Activated T-cell treated with anti-CD3 and anti-CD28 coated beads, Interleukin-2, amount 50 U/mL, for 72 hours (primary cell): ENCODE results near the gene PML. TPM values are rescaled to one million over a fixed set of nuclear protein-coding genes. Genes with fewer than 3 reads are reported as not detected.
A peak's percentile ranks its signal among the peaks of the same experiment; 100 is the strongest.
"Not testable (repeated sequence)": the region's sequence is repeated elsewhere in the genome, so short reads cannot be mapped to it uniquely, and the experiment has no call there.

Source experiments
- ATAC-seq, 2 donors: fragments of 150-1000 bp; cut with Tn5 transposase; replicated peaks in 1 of 2; 2 replicates each; pipeline ENCODE4 v1.10.0; 2021; ENCODE audit warnings: moderate library complexity in 2 of 2, mild to moderate bottlenecking in 1 of 2
- DNase-seq, 2 donors: peaks; one replicate each; pipeline ENCODE4 v3.0.0; 2021 to 2022; ENCODE audit warnings: mixed read lengths in 1 of 2
- H3K27ac Mint-ChIP-seq: one replicate; pipeline ENCODE4 v1.8.0; 2022; ENCODE audit warnings: mild to moderate bottlenecking, moderate library complexity, mixed read lengths
- H3K27me3 Mint-ChIP-seq: one replicate; pipeline ENCODE4 v1.8.0; 2022; ENCODE audit warnings: low read depth, mixed read lengths
- H3K36me3 Mint-ChIP-seq, 2 donors: one replicate each; pipeline ENCODE4 v1.8.0; 2022; ENCODE audit warnings: mixed read lengths in 2 of 2, mild to moderate bottlenecking in 1 of 2; ENCODE audit not compliant: insufficient read depth in 2 of 2
- H3K4me1 Mint-ChIP-seq: one replicate; pipeline ENCODE4 v1.8.0; 2022; ENCODE audit warnings: low read depth, mixed read lengths
- H3K4me3 Mint-ChIP-seq, 2 donors: one replicate each; pipeline ENCODE4 v1.8.0; 2022; ENCODE audit warnings: mild to moderate bottlenecking in 2 of 2, mixed read lengths in 2 of 2, moderate library complexity in 2 of 2
- H3K9me3 Mint-ChIP-seq, 2 donors: one replicate each; pipeline ENCODE4 v1.8.0; 2022; ENCODE audit warnings: mixed read lengths in 2 of 2
- total RNA-seq, 2 donors: library from RNA; stranded (reverse); gene quantifications; one replicate each; pipeline ENCODE4 v1.2.3, GENCODE V29; 2022

The PML gene
- total RNA-seq, 2 donors from 2014 or later: 70.9 to 71.6 TPM

DNA sequence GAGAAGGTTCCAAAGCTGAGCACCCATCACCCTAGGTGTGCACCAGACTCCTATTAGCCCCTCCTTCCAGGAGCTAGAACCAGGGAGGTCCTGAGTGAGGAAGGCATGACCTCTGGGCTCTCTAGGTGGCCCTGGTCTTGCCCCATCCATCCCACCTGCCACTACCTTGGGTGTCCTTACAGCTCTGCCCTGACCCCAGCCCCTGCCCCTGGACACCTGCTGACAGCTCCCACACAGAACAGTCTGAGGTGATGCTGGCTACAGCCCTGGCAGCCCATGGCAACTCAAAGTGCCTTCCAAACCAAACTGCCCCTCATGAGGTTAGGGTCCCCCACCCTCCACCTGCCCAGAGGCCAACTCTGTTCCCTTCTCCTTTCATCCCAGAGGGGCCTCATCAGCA is 50.7 kb downstream of the PML start:
- Mint-ChIP-seq H3K36me3 (no peaks in the 10 kb centered on the region), H3K27me3 (no peaks in the 10 kb centered on the region), H3K9me3 (no peaks in the 10 kb centered on the region), H3K4me3 (no peak overlapping the region), H3K4me1 (peaks cover 7% of the 10 kb centered on the region), H3K27ac (no peak overlapping the region)
- ATAC-seq (no peak), DNase-seq (no peak)

DNA sequence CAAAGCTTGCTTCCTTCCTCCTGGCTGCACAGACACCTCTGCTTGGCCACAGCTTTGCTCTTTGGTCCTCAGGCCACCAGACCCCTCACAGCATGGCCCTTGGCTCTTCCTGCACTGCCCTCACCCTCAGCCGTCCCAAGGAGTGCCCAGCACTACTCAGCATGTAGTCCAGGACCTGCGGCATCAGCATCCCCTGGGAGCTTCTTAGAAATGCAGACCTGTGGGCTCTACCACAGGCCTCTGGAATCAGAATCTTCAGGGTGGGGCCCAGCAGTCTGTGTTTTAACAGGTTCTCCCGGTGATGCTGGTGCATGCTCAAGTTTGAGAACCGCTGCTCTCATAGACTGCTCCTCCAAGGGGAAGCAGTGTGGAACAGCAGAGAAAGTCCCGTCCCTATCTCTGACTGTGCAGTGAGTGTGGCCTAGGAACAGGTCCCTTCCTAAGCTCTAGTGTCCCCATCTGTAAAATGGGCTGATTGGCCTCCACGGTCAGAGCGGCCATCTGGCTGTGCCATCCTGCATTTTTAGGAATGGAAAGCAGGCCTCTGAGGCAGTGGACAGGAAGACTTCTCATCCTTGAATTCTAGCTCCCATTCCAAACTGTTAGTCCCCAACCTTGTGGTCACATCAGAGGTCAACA is 51.2 kb downstream of the PML start:
- Mint-ChIP-seq H3K27me3 (no peaks in the 10 kb centered on the region), H3K4me1 (peaks cover 7% of the 10 kb centered on the region), H3K27ac (no peak overlapping the region), H3K4me3 (no peak overlapping the region), H3K9me3 (no peaks in the 10 kb centered on the region), H3K36me3 (no peaks in the 10 kb centered on the region)
- ATAC-seq: no peak
- no peak for DNase-seq

DNA sequence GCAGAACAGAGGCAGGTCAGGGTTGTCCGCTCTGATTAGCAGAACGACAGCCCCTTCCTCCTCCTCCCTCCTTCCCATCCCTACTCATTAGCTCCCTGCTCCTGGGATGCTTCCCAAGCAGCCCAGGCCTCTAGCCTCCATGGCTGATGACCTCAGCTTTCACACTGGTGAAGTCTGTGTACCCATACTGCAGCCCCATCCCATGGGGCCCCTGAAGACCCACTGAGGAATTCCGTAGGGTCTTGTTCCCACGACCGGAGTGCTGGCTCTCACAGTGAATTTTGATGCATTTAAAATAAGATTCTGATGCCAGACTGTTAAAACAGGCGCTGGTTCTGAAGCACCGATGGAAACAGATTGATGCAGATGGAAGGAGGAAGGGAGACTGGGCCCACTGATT is 51.8 kb downstream of the PML start:
- DNase-seq (no peak), ATAC-seq (no peak)
- H3K4me1 Mint-ChIP-seq: peaks cover 7% of the 10 kb centered on the region
- H3K4me3 Mint-ChIP-seq: no peak overlapping the region
- H3K9me3 Mint-ChIP-seq: no peaks in the 10 kb centered on the region
- H3K27ac Mint-ChIP-seq: no peak overlapping the region
- no peaks in the 10 kb centered on the region for H3K36me3 Mint-ChIP-seq
- H3K27me3 Mint-ChIP-seq: no peaks in the 10 kb centered on the region

DNA sequence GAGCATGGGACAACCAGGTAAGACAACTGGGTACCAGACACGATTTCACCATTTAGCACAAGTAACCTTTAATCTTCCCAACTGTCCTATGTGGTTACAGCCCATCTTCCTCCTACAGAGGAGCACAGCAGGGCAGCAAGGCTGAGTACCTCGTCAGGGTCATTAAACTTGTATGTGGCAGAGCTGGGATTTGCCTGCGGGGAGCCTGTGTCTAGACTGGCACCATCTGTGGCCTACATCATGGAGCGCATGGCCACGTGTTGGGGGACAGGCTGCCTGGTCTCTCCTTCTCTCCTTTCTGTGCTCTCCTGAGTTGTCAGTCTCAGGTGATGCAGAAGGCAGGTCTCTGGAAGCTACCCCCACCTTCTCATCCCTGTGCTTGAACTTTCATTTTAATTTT is 55.6 kb downstream of the PML start:
- DNase-seq: no peak
- peaks cover 15% of the 10 kb centered on the region for H3K4me1 Mint-ChIP-seq
- H3K27me3 Mint-ChIP-seq: no peaks in the 10 kb centered on the region
- no peak overlapping the region for H3K27ac Mint-ChIP-seq
- ATAC-seq: no peak
- no peak overlapping the region for H3K4me3 Mint-ChIP-seq
- H3K36me3 Mint-ChIP-seq: no peaks in the 10 kb centered on the region
- H3K9me3 Mint-ChIP-seq: no peaks in the 10 kb centered on the region

DNA sequence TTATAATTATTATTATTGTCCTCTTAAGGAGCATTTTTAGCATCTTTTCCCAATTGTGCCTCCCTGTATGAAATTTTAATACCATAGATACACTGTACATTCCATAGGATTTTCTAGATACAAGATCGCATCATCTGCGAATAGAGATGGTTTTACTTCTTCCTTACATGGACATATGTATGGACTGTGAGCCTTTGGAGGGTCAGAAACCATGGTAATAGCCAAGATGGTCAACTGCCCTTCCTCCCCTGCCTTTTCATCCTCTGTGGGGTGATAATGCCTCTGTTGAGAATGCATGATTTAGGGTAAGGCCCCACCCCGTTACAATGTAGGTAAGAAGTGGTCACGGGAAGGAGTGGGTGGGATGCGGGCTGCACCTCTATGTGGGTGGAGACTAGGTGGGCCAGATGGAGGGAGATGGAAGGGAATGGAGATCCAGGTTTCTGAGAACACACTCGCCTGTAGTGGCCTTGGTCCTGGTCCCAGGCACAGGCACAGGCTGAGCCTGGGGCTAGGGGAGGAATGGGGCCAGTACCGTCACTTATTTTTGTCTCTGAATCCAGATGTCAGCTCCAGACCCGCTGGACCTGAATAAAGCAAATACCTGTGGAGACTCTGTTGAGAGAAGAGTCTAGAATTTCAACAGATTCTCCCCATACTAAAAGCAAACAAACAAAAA is 56.2 kb downstream of the PML start:
- Mint-ChIP-seq H3K27ac (no peak overlapping the region), H3K27me3 (no peaks in the 10 kb centered on the region), H3K4me1 (peaks cover 15% of the 10 kb centered on the region), H3K4me3 (no peak overlapping the region), H3K9me3 (no peaks in the 10 kb centered on the region), H3K36me3 (no peaks in the 10 kb centered on the region)
- no peak for DNase-seq
- no peak for ATAC-seq

DNA sequence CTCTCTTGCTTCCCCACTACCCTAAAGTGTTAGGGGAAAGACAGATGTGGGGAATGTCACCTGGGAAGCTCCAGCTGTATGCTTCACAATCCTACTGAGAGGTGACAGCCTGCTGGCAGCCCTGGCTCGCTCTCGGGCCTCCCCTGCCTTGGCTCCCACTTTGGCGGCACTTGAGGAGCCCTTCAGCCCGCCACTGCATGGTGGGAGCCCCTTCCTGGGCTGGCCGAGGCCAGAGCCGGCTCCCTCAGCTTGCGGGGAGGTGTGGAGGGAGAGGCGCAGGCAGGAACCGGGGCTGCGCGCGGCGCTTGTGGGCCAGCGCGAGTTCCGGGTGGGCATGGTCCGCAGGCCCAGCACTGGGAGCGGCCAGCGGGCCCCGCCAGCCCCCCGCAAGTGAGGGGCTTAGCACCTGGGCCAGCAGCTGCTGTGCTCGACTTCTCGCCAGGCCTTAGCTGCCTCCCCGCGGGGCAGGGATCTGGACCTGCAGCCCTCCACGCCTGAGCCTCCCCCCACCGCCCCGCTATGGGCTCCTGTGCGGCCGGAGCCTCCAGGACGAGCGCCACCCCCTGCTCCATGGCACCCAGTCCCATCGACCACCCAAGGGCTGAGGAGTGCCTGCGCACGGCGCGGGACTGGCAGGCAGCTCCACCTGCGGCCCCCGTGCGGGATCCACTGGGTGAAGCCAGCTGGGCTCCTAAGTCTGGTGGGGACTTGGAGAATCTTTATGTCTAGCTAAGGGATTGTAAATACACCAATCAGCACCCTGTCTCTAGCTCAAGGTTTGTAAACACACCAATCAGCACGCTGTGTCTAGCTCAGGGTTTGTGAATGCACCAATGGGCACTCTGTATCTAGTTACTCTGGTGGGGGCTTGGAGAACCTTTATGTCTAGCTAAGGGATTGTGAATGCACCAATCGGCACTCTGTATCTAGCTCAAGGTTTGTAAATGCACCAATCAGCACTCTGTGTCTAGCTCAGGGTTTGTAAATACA is 58.0 kb downstream of the PML start:
- H3K27me3 Mint-ChIP-seq, H3K27ac Mint-ChIP-seq, H3K36me3 Mint-ChIP-seq, ATAC-seq, H3K4me3 Mint-ChIP-seq, H3K9me3 Mint-ChIP-seq, DNase-seq: not testable (repeated sequence)
- peaks cover 21% of the 10 kb centered on the region for H3K4me1 Mint-ChIP-seq

DNA sequence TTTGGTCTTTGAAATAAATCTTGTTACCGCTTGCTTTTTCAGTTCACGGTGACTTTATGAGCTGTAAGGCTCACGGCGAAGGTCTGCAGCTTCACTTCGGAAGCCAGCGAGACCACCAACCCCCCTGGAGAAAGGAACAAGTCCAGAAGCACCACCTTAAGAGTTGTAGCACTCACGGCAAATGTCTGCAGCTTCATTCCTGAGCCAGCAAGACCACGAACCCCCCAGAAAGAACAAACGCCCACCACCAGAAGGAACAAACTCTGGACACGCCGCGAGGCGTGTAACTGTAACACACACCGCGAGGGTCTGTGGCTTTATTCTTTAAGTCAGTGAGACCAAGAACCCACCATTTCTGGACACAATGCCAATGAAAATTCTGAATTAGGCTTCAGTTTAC is 59.0 kb downstream of the PML start:
- ATAC-seq: no peak
- Mint-ChIP-seq H3K4me3 (no peak overlapping the region), H3K27ac (no peak overlapping the region), H3K4me1 (peaks cover 14% of the 10 kb centered on the region), H3K36me3 (no peaks in the 10 kb centered on the region), H3K9me3 (no peaks in the 10 kb centered on the region), H3K27me3 (no peaks in the 10 kb centered on the region)
- no peak for DNase-seq

DNA sequence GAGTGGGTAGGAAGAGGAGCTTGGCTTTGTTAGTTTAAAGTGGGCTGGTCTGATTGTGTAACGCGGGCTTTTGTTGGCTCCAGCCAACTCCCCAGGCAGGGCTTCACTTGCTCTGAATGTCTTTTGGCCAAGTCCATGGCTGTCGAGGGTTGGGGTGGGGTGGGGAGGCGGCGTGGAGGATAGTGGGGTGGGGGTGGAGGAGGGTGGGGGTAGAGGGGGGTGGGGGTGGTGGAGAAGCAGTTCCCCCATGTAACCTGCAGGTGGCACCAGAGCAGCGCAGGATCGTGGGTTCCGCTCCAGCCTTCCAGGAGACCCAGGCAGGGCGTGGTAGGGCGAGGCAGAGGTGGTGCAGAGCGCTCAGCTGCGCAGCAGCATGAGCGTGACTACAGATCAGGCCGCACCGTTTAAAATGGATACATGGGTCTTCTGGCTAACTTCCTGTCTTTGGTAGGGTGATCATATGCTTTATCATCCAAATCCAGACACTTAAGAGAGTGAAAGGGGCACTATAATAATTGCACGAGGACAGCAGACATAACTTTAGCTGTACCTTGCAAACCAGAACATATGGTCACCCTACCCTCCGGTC is 59.5 kb downstream of the PML start:
- H3K4me1 Mint-ChIP-seq: peaks cover 15% of the 10 kb centered on the region
- no peaks in the 10 kb centered on the region for H3K36me3 Mint-ChIP-seq
- ATAC-seq (peak; percentile 92 to 93), DNase-seq (peak; percentile 75 to 76)
- H3K27me3 Mint-ChIP-seq: no peaks in the 10 kb centered on the region
- H3K27ac Mint-ChIP-seq: no peak overlapping the region
- H3K9me3 Mint-ChIP-seq: no peaks in the 10 kb centered on the region
- H3K4me3 Mint-ChIP-seq: peak overlapping the region; percentile 10 to 18

DNA sequence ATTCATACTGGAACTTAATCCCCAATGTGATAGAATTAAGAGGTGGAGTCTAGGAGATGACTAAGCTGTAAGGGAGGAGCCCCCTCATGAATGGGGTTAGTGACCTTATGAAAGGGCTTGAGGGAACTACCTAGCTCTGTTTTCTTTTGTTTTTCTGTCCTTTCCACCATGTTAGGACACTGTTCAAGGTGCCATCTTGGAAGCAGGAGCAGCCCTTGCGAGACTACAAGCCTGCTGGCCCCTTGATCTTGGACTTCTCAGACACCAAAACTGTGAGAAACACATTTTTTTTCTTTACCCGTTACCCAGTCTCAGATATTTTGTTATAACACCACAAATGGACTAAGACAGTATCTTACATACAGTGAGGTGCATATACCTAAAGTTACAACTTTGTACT is 61.3 kb downstream of the PML start:
- no peaks in the 10 kb centered on the region for H3K9me3 Mint-ChIP-seq
- ATAC-seq (no peak), DNase-seq (no peak)
- no peak overlapping the region for H3K27ac Mint-ChIP-seq
- H3K4me3 Mint-ChIP-seq: no peak overlapping the region
- no peaks in the 10 kb centered on the region for H3K27me3 Mint-ChIP-seq
- H3K4me1 Mint-ChIP-seq: peaks cover 24% of the 10 kb centered on the region
- H3K36me3 Mint-ChIP-seq: no peaks in the 10 kb centered on the region

DNA sequence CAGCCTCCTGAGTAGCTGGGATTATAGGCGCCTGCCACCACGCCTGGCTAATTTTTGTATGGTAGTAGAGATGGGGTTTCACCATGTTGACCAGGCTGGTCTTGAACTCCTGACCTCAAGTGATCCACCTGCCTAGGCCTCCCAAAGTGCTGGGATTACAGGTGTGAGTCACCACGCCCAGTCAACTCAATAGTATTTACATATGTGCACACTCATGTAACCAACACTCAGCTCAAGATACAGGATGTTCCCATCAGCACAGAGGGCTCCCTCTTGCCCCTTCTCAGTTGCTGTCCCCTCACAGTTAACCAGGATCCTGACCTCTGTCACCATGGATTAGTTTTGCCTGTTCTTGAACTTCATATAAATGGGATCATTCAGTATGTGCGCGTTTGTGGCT is 61.8 kb downstream of the PML start:
- H3K4me3 Mint-ChIP-seq, H3K36me3 Mint-ChIP-seq, H3K27ac Mint-ChIP-seq, H3K27me3 Mint-ChIP-seq, H3K9me3 Mint-ChIP-seq: not testable (repeated sequence)
- ATAC-seq: peak; percentile 44 to 62
- peak in 1 of 2 donors; percentile 13 for DNase-seq
- H3K4me1 Mint-ChIP-seq: peaks cover 24% of the 10 kb centered on the region

DNA sequence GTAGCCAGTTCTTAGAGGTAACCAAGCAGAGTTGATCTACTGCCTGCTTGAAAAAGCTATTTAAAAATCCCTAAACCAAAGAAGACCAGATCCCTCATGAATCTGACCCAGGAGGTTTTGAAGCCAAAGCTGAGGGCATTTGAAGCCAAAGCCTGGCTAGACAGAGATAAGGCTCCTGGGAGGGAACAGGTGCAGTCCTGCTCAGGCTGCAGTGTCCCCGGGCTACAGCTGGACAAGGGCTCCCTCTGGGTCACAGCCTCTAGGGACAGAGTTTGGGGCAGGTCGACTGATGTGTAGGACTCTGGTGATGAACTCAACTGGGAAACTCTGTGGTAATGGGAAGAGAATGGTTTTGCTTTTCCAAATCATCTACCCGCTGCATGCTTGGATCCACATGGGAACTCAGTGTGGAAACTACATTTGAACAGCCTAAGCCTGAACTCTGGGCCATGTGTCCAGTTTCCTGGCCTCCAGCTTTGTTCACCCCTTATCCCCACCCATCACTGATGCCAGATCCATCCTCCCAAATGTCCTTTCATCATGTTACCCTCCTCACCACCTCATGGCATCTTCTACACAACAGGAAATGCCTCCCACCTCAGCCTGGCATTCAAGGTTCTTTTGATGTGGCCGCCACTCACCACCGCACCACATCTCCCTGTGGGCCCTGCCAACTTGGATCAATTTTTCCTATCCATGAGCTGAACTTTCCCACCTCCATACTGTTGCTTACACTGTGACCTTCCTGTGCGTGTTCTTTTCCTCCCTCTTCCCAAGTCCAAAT is 64.7 kb downstream of the PML start:
- DNase-seq, H3K27me3 Mint-ChIP-seq: not testable (repeated sequence)

DNA sequence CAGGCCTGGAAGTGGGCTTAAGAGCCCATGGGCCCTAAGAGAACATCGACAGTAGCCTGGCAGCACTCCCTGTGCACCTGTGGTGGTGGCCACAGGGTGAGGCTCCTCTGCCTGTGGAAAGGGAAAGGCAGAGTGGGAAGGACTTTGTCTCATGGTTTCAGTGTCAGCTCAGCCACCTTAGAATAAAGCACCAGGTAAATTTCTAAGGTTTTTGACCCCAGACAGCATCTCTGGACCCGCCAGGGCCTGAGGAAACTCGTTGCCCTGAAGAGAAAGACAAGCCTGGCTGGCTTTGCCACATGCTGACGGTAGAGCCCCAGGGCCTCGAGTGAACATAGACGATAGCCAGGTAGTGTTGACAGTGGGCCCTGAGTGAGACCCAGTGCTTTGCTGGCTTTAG is 65.7 kb downstream of the PML start:
- DNase-seq (no peak), ATAC-seq (no peak)
- Mint-ChIP-seq H3K27ac (no peak overlapping the region), H3K4me3 (no peak overlapping the region), H3K9me3 (no peaks in the 10 kb centered on the region), H3K36me3 (no peaks in the 10 kb centered on the region), H3K27me3 (no peaks in the 10 kb centered on the region), H3K4me1 (peaks cover 16% of the 10 kb centered on the region)

More for the DNA sequence above, 64.7 kb downstream of the PML start:
- H3K27ac Mint-ChIP-seq, ATAC-seq, H3K9me3 Mint-ChIP-seq, H3K36me3 Mint-ChIP-seq, H3K4me3 Mint-ChIP-seq: not testable (repeated sequence)
- H3K4me1 Mint-ChIP-seq: peaks cover 20% of the 10 kb centered on the region
